IMR-90 (cell line): Measurements from ENCODE around the gene ZC3H12D. TPM values are rescaled to one million over a fixed set of nuclear protein-coding genes. Genes with fewer than 3 reads are reported as not detected.

Experiments used
- ATAC-seq: fragments of 200-7000 bp; cut with Tn5 transposase; 2 replicates; pipeline ENCODE4 v1.9.1; 2020; ENCODE audit warnings: low read depth, mild to moderate bottlenecking, moderate library complexity
- BruUV-seq: library from RNA; stranded (reverse); fragments of 400-500 nt; replicated peaks from 2 replicates; lab custom pipeline; 2021; lab: Mats Ljungman, UMichigan
- CTCF ChIA-PET: fragments of 300-600 bp; formaldehyde crosslinking; extraction: SDS; loops from one replicate; lab custom pipeline; 2021; ENCODE audit warnings: antibody characterized with exemption; lab: Yijun Ruan, JAX
- POLR2A ChIA-PET: fragments of 300-600 bp; sonication (Branson Sonifier 250); formaldehyde crosslinking; loops from one replicate; lab custom pipeline; 2022; ENCODE audit warnings: antibody characterized with exemption; ENCODE audit not compliant: unreplicated experiment; lab: Charles Lee
- DNase-seq: peaks from one replicate; pipeline ENCODE4 v3.0.0; 2013
- H2AFZ ChIP-seq: replicated peaks from 2 replicates; pipeline ENCODE3; 2013; ENCODE audit warnings: low read length, mild to moderate bottlenecking; ENCODE audit not compliant: poor library complexity
- H2AK5ac ChIP-seq: 2 replicates; pipeline ENCODE4 v1.6.1; 2013; ENCODE audit warnings: low read depth, low read length, inconsistent platforms
- H2AK9ac ChIP-seq: replicated peaks from 2 replicates; pipeline ENCODE3; 2013; ENCODE audit warnings: mild to moderate bottlenecking, low read depth, low read length, moderate library complexity; ENCODE audit not compliant: poor library complexity
- H2BK120ac ChIP-seq: 2 replicates; pipeline ENCODE4 v1.6.1; 2013; ENCODE audit warnings: low read depth, low read length, inconsistent platforms
- H2BK15ac ChIP-seq: 3 replicates; pipeline ENCODE4 v1.6.1; 2013; ENCODE audit warnings: low read depth, low read length, inconsistent platforms
- H2BK20ac ChIP-seq: 2 replicates; pipeline ENCODE4 v1.6.1; 2013; ENCODE audit warnings: low read depth, mild to moderate bottlenecking, inconsistent platforms, low read length, moderate library complexity
- H2BK5ac ChIP-seq: 2 replicates; pipeline ENCODE4 v1.6.1; 2013; ENCODE audit warnings: mild to moderate bottlenecking, low read depth, low read length, inconsistent platforms; ENCODE audit not compliant: poor library complexity, severe bottlenecking
- H3K14ac ChIP-seq: replicated peaks from 2 replicates; pipeline ENCODE4 v1.6.1; 2013; ENCODE audit warnings: low read depth, low read length, inconsistent platforms
- H3K18ac ChIP-seq: 2 replicates; pipeline ENCODE4 v1.6.1; 2013; ENCODE audit warnings: low read depth, low read length, control low read depth
- H3K23ac ChIP-seq: 2 replicates; pipeline ENCODE4 v1.6.1; 2013; ENCODE audit warnings: low read depth, low read length, inconsistent platforms
- H3K27ac ChIP-seq: 2 replicates; pipeline ENCODE4 v1.5.1; 2013; ENCODE audit warnings: mild to moderate bottlenecking, control low read depth, low read length; ENCODE audit not compliant: insufficient read depth
- H3K27me3 ChIP-seq: 2 replicates; pipeline ENCODE4 v1.6.1; 2013; ENCODE audit warnings: low read length; ENCODE audit not compliant: control insufficient read depth, insufficient read depth
- H3K36me3 ChIP-seq: 2 replicates; pipeline ENCODE4 v1.6.1; 2013; ENCODE audit warnings: low read length, mixed read lengths; ENCODE audit not compliant: control insufficient read depth, insufficient read depth
- H3K4ac ChIP-seq: 2 replicates; pipeline ENCODE4 v1.6.1; 2013; ENCODE audit warnings: low read depth, low read length, inconsistent platforms
- H3K4me1 ChIP-seq: 2 replicates; pipeline ENCODE4 v1.6.1; 2013; ENCODE audit warnings: low read length, mixed read lengths; ENCODE audit not compliant: control insufficient read depth, insufficient read depth
- H3K4me2 ChIP-seq: 2 replicates; pipeline ENCODE4 v1.6.1; 2013; ENCODE audit warnings: low read depth, mild to moderate bottlenecking, control low read depth, low read length, moderate library complexity
- H3K4me3 ChIP-seq: 2 replicates; pipeline ENCODE4 v1.5.1; 2013; ENCODE audit warnings: low read depth, mild to moderate bottlenecking, control low read depth, low read length, moderate library complexity; ENCODE audit not compliant: insufficient read depth
- H3K56ac ChIP-seq: 2 replicates; pipeline ENCODE4 v1.6.1; 2013; ENCODE audit warnings: low read length, inconsistent platforms; ENCODE audit not compliant: insufficient read depth; ENCODE audit errors: extremely low read depth
- H3K79me1 ChIP-seq, 2 experiments: 2 replicates each; pipeline ENCODE4 v1.6.1; 2013; ENCODE audit warnings: low read length in 2 of 2, inconsistent platforms in 1 of 2, low read depth in 1 of 2
- H3K9ac ChIP-seq: 2 replicates; pipeline ENCODE4 v1.6.1; 2013; ENCODE audit warnings: low read depth, low read length, control low read depth
- H3K9me1 ChIP-seq: 2 replicates; pipeline ENCODE4 v1.6.1; 2013; ENCODE audit warnings: low read length, inconsistent platforms; ENCODE audit not compliant: insufficient read depth
- H3K9me3 ChIP-seq: 2 replicates; pipeline ENCODE4 v1.6.1; 2013; ENCODE audit warnings: low read length; ENCODE audit not compliant: control insufficient read depth, insufficient read depth
- H4K20me1 ChIP-seq: 2 replicates; pipeline ENCODE4 v1.6.1; 2013; ENCODE audit warnings: low read length, inconsistent platforms; ENCODE audit not compliant: insufficient read depth
- H4K5ac ChIP-seq: 2 replicates; pipeline ENCODE4 v1.6.1; 2013; ENCODE audit warnings: mild to moderate bottlenecking, low read depth, low read length, control low read depth
- H4K8ac ChIP-seq, 2 experiments: 2 replicates each; pipeline ENCODE4 v1.6.1; 2013; ENCODE audit warnings: low read depth in 2 of 2, low read length in 2 of 2, control low read depth in 1 of 2, inconsistent platforms in 1 of 2
- H4K91ac ChIP-seq: 2 replicates; pipeline ENCODE4 v1.6.1; 2013; ENCODE audit warnings: low read depth, low read length, inconsistent platforms; ENCODE audit not compliant: insufficient read depth
- BHLHE40 ChIP-seq: fragments of 150-350 bp; IDR thresholded peaks from 2 replicates; pipeline ENCODE4 v1.6.1; 2016; ENCODE audit warnings: mild to moderate bottlenecking, low read depth, low read length
- ELK1 ChIP-seq: fragments of 150-350 bp; IDR thresholded peaks from 2 replicates; pipeline ENCODE4 v1.6.1; 2016; ENCODE audit warnings: low read depth, mild to moderate bottlenecking, low read length, moderate library complexity, borderline replicate concordance
- MAZ ChIP-seq: IDR thresholded peaks from 2 replicates; pipeline ENCODE4 v1.6.1; 2012; ENCODE audit warnings: low read depth, mild to moderate bottlenecking, low read length, improper control_type of control experiment, moderate library complexity, borderline replicate concordance
- NFE2L2 ChIP-seq: fragments of 150-350 bp; IDR thresholded peaks from 2 replicates; pipeline ENCODE4 v1.6.1; 2016; ENCODE audit warnings: low read depth, mild to moderate bottlenecking, low read length
- RAD21 ChIP-seq: IDR thresholded peaks from 2 replicates; pipeline ENCODE4 v1.6.1; 2012; ENCODE audit warnings: low read length, improper control_type of control experiment
- WGBS, 2 experiments: methylation state at CpG; one replicate each; pipeline versions ENCODE4 v1.1.5 to v1.1.7; 2013; ENCODE audit warnings: missing lambda C conversion rate in 2 of 2; ENCODE audit not compliant: insufficient read length in 1 of 2; ENCODE audit errors: extremely low coverage in 2 of 2; 5-methylcytosine and 5-hydroxymethylcytosine counted together
- dilution Hi-C: fragments of 300-500 bp; cut with HindIII; formaldehyde crosslinking; loops from one replicate; pipeline ENCODE4 v1.14.3; 2018; ENCODE audit warnings: low sequenced_read_pairs; ENCODE audit not compliant: unreplicated experiment
- in situ Hi-C: fragments of 300-500 bp; cut with MboI; formaldehyde crosslinking; loops from 3 replicates; pipeline ENCODE4 v1.14.3; 2019; ENCODE audit warnings: low sequenced_read_pairs, inconsistent platforms, mixed read lengths
- intact Hi-C: fragments of 100-400 bp; cut with micrococcal nuclease; formaldehyde crosslinking; loops from 2 replicates; pipeline ENCODE4 v1.10.0; 2022
- polyA plus RNA-seq, 3 experiments: library from polyadenylated mRNA; depleted of rRNA; stranded (reverse); fragments of >200 nt; gene quantifications; 2 replicates each; pipeline ENCODE4 v1.2.3, GENCODE V29; 2012; ENCODE audit warnings: low replicate concordance in 1 of 3
- total RNA-seq: library from RNA; depleted of rRNA; stranded (reverse); fragments of >200 nt; gene quantifications from 2 replicates; pipeline ENCODE4 v1.2.3, GENCODE V29; 2012

Gene ZC3H12D
- total and polyA plus RNA-seq, 2 of the 4 experiments (the other 2 are of a cell fraction): under 0.01 to 0.12 TPM

- intact Hi-C loops (loop anchor here (10.0 kb wide), 1 partner anchor 865 kb away; no protein-coding TSS in a partner anchor), dilution Hi-C loops (no loop called here), in situ Hi-C loops (no loop called here)
- H3K9me3 ChIP-seq: no peaks in the 10 kb centered on the region
- ChIA-PET CTCF (no interaction called here), POLR2A (no interaction called here)
- no peak overlapping the region for H2BK120ac ChIP-seq
- no peak overlapping the region for H3K4ac ChIP-seq
- H3K4me2 ChIP-seq: no peak overlapping the region
- no peak overlapping the region for H2AK9ac ChIP-seq
- no peak for ATAC-seq
- H3K14ac ChIP-seq: no peak overlapping the region
- H4K20me1 ChIP-seq: no peaks in the 10 kb centered on the region
- no CpG with 5 or more reads among the region's 1 CpG for WGBS, 2 experiments
- H2BK15ac ChIP-seq: no peak overlapping the region
- H3K56ac ChIP-seq: no peak overlapping the region
- no peak overlapping the region for H2BK5ac ChIP-seq
- no peaks in the 10 kb centered on the region for H3K79me1 ChIP-seq
- no peaks in the 10 kb centered on the region for H3K36me3 ChIP-seq
- no peak for DNase-seq
- no peak overlapping the region for H3K4me3 ChIP-seq
- H3K27ac ChIP-seq: no peak overlapping the region
- no peak overlapping the region for H2AK5ac ChIP-seq
- no TSS peak for BruUV-seq
- H3K9ac ChIP-seq: no peak overlapping the region
- no peak overlapping the region for H4K91ac ChIP-seq
- no peak overlapping the region for H3K18ac ChIP-seq
- peaks cover 2% of the 10 kb centered on the region for H3K27me3 ChIP-seq
- H3K4me1 ChIP-seq: peaks cover 7% of the 10 kb centered on the region; the same call in 1 of the 2 replicates
- H2BK20ac ChIP-seq: no peak overlapping the region
- TF ChIP-seq BHLHE40 (no peak), ELK1 (no peak), NFE2L2 (no peak), MAZ (no peak), RAD21 (no peak)
- no peak overlapping the region for H4K5ac ChIP-seq
- no peak overlapping the region for H2AFZ ChIP-seq
- no peak overlapping the region for H3K23ac ChIP-seq
- no peak overlapping the region for H4K8ac ChIP-seq
- H3K9me1 ChIP-seq: 0 out of 2 replicates have a peak, but pooled peaks cover 3% of the 10 kb centered on the region
Measured at GRCh38 chr6:149439626-149440025, 45.2 kb downstream of the ZC3H12D start.
